ENCODE results near the gene SLC30A1.

SLC30A1 gene

DNA sequence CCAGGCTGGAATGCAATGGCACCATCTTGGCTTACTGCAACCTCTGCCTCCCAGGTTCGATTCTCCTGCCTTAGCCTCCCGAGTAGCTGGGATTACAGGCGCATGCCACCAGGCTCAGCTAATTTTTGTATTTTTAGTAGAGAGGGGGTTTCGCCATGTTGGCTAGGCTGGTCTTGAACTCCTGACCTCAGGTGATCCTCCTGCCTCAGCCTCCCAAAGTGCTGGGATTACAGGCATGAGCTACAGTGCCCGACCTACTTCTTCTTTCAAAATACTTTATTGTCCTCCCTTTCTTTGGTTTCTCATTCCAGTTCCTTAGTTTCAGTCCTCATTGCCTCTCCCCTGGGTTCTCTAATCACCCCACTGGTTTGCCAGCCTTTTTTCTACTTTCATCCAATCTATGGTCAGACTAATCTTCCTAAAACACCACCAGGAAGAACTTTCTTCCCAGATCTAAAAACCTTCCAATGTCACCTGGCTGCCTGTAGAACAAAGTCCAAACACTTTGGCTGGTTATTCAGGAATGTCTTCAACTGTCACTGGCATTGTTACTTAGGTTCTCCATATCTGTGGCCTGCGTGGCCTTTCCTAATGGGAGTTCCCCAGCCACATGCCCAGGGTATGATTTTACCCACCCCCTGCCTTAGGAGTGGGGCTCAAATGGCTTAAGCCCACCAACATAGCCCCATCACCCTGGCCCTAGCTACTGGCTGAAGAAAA lies 29.0 kb upstream of the SLC30A1 start:
- no peak for DNase-seq

GRCh38 chr1:211606914-211607753 lies 28.2 kb upstream of the SLC30A1 start:
- no peak for DNase-seq

GRCh38 chr1:211606332-211606913 lies 27.5 kb upstream of the SLC30A1 start:
- no peak for DNase-seq

DNA sequence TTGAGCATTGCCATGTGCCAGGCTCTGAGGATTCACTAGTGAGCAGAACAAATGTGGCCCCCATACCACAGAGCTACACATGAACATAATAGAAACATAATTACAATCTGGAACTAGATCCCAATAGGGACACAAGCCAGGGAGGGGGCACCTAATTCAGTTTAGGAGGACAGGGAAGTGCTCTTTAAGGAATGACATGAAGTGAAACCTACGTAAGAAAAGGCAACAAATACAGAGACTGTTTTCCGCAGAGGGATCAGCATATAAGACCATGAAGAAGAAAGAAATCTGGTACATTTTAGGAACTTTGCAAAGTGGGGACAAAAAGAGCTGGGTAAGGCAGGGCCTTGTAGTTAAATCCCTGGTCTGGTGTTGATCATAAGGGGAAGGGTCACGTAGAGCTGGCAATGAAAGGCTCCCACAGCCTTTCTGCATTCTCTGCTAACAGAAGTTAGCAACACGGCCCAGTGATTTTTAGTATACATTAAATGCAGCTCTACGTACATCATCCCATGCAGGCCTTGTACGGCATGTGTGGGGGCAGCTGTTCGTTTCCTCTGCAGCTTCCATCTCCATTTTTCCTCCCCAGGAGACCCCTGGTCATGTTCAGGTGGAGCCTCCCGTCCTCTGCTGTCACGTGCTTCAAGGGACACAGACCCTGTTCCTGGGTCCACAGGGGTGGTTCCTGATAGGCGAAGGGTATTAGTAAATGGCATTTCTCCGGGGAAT lies 26.8 kb upstream of the SLC30A1 start:
- DNase-seq = no peak

- no peak for DNase-seq
Measured at GRCh38 chr1:211605034-211605433, 26.1 kb upstream of the SLC30A1 start.

GRCh38 chr1:211604548-211604947 lies 25.6 kb upstream of the SLC30A1 start:
- DNase-seq = no peak

DNA sequence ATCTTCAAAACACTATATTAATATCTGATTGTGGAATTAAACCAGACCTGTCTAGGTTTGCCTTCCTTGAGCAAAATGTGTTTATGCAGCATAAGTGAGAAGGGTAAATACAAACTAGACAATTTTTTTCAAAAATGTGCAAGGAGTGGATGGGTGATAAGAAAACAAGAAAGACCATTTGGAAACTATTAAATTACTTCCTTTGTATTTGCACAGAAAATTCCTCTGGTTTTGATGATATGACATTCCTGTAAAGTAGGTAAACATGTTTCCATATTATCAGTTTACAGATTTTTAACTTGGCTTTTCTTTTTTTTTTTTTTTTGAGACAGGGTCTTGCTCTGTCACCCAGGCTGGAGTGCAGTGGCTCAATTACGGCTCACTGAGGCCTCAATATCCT lies 24.8 kb upstream of the SLC30A1 start:
- DNase-seq = no peak

GRCh38 chr1:211603191-211603701 lies 24.3 kb upstream of the SLC30A1 start:
- DNase-seq = no peak

DNA sequence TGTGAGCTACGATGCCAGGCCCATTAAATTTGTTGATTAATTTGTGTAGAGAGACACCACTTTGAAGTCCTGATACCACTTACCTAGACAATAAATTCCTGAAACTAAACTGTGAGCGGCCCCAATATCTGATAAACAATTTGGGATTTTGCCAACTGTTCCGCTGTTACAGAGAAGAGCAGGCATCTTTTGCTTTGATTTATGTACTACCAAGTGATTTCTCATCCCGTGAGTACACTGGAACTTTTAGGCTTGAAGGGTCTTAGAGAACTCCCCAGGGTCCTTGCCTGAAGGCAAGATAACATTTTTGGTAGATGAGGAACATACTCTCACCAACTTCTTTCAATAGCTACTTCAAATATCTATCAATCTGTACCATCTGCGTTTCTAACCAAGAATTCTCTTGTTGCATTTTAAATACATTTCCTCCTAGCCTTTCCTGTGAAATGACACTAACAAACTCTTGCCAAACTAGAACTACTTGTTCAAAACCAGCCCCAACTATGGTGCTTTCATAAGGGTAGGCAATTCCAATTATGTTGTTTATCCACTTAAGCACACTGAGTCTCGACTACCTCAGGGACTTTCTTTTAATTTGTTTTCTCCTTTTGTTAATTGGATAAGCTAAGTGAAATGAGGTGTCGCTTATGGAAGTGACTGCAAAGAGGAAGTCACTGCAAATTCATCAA lies 23.2 kb upstream of the SLC30A1 start:
- DNase-seq = no peak

GRCh38 chr1:211601159-211601558 lies 22.2 kb upstream of the SLC30A1 start:
- no peak for DNase-seq

- DNase-seq = no peak
Measured at GRCh38 chr1:211599250-211599649, 20.3 kb upstream of the SLC30A1 start.

DNA sequence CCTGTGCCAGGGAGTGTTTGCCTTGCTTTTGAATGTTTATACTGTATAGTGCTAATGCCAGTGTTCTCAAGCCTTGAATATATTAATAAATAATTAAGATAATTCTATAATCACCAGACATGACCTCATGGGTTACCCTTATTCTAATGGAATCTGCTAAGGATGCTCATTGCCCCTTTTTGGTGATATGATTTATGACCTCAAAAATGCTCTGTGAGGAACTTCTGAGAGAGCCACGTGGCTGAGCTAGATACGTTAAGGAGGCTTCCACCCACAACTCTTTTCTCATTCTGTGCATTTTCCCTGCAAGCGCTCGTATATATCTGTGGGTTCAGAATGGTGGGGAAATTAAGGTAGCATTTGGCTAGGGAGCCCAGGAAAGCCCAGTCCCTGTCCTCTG lies 19.6 kb upstream of the SLC30A1 start:
- no peak for DNase-seq

- DNase-seq = no peak
Measured at GRCh38 chr1:211596418-211597181, 17.6 kb upstream of the SLC30A1 start.

DNA sequence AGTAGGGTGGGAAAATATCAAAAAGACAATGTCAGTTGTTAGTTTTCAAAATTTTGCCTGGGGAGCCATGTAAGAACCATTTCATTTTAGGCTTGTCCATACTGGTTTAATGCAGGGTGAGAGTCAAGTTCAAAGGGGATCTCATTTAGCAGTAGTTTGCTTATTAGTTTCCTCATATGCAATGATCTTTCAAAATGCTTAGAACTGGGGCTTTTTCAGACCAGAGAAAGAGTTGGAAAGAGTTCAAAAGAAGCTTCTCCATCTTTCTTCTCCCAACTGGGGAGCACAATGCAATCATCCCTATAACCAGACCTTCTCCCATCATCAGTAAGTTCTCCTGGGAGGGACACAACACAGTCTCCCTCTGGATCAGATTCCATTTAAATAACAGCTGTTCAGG lies 16.5 kb upstream of the SLC30A1 start:
- DNase-seq = no peak

- DNase-seq = peak; percentile 66
Measured at GRCh38 chr1:211591980-211592493, 13.1 kb upstream of the SLC30A1 start.

GRCh38 chr1:211589782-211590721 lies 11.1 kb upstream of the SLC30A1 start:
- DNase-seq = peak; percentile 47

DNA sequence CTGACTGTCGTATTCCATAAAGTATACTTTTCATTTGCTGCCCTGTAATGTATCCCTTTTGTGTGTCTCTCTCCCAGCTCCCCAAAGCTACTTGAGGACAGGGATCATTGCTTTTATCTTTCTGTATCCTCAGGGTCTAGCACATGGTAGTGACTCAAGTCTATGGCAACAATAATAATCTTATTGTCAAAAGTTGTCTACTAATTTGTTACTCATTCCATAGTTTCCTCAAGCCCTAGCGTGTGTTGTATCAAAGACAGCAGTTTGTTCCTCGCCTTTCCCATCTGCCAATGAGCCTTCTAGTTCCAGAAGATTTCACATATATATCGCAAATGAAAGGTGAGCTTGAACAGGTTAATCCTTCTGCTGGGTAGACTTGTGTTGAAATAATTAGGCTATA lies 9.8 kb upstream of the SLC30A1 start:
- no peak for DNase-seq

- no peak for DNase-seq
Measured at GRCh38 chr1:211587123-211587522, 8.2 kb upstream of the SLC30A1 start.

DNA sequence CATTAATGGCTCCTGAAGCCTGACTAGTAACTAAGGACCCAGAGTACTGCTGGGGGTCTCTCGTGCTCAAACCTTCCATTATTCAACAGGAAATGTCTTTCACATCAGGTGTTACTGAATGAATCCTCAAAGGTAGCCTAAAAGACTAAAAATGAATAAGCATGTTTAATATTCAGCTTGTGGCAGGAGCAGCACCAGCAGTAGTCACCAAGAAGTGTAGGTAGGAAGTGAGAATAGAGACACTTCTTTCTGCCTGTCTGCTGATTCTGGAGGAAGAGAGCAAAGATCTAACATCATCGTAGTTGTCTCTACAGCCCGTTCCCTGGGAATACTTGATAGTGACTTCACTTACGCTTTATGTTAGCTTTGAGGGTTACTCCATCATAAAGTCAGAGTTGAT lies 7.6 kb upstream of the SLC30A1 start:
- DNase-seq = no peak
